ENCODE measurements around the gene SLC22A2. TPM values are rescaled to one million over a fixed set of nuclear protein-coding genes. Genes with fewer than 3 reads are reported as not detected.

The SLC22A2 gene
- total and polyA plus RNA-seq, 9 of the 15 experiments (the other 6 are each of a cell fraction or from before 2014, with no cell fraction given) = not detected

DNA sequence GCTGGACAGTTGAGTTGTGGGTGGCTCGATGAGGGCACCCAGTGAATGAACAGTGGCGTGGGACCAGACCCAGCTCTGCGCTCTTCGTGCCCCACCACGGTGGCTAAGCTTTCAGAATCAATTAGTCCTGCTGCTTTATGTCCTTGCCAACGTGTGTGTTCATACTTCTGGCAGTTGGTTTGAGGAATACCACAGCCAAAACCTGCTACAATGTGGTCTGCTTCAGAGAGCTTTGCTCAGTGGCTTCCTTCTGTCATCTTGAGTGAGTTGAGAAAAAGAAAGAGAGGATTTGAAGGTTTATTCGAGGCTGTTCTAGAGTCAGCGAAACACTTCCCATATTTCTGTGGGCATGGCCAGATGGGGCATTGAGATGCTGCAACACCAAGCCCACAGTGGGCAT, 39.5 kb upstream of the SLC22A2 start:
- in situ Hi-C loops (cut with MboI) = no loop called here
- POLR2A ChIA-PET = no interaction called here
- H3K36me3 ChIP-seq (ENCODE audit: control insufficient read depth, insufficient read depth, low read length) = no peaks in the 10 kb centered on the region
- TF ChIP-seq, protein P1, sequence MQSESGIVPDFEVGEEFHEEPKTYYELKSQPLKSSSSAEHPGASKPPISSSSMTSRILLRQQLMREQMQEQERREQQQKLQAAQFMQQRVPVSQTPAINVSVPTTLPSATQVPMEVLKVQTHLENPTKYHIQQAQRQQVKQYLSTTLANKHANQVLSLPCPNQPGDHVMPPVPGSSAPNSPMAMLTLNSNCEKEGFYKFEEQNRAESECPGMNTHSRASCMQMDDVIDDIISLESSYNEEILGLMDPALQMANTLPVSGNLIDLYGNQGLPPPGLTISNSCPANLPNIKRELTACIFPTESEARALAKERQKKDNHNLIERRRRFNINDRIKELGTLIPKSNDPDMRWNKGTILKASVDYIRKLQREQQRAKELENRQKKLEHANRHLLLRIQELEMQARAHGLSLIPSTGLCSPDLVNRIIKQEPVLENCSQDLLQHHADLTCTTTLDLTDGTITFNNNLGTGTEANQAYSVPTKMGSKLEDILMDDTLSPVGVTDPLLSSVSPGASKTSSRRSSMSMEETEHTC (IDR thresholded peaks at IDR 0.05) = no peak
- TF ChIP-seq, protein P2, sequence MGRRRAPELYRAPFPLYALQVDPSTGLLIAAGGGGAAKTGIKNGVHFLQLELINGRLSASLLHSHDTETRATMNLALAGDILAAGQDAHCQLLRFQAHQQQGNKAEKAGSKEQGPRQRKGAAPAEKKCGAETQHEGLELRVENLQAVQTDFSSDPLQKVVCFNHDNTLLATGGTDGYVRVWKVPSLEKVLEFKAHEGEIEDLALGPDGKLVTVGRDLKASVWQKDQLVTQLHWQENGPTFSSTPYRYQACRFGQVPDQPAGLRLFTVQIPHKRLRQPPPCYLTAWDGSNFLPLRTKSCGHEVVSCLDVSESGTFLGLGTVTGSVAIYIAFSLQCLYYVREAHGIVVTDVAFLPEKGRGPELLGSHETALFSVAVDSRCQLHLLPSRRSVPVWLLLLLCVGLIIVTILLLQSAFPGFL (CRISPR knock-in tag; IDR thresholded peaks at IDR 0.05) = no peak
- no peak for TF ChIP-seq SAFB2 (IDR thresholded peaks at IDR 0.05; ENCODE audit: borderline replicate concordance, low read depth, low read length, severe bottlenecking)
- TF ChIP-seq, protein P3, sequence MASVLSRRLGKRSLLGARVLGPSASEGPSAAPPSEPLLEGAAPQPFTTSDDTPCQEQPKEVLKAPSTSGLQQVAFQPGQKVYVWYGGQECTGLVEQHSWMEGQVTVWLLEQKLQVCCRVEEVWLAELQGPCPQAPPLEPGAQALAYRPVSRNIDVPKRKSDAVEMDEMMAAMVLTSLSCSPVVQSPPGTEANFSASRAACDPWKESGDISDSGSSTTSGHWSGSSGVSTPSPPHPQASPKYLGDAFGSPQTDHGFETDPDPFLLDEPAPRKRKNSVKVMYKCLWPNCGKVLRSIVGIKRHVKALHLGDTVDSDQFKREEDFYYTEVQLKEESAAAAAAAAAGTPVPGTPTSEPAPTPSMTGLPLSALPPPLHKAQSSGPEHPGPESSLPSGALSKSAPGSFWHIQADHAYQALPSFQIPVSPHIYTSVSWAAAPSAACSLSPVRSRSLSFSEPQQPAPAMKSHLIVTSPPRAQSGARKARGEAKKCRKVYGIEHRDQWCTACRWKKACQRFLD (CRISPR knock-in tag; IDR thresholded peaks at IDR 0.05) = no peak
- TF ChIP-seq ZNF311 (CRISPR knock-in tag; IDR thresholded peaks at IDR 0.05) = no peak
- no peak for TF ChIP-seq ESRRA (IDR thresholded peaks at IDR 0.05; ENCODE audit: borderline replicate concordance, low read depth)
- no peaks in the 10 kb centered on the region for H4K20me1 ChIP-seq (replicated peaks; ENCODE audit: control insufficient read depth, insufficient read depth, low read length)
- CTCF ChIA-PET (ENCODE audit: low intra/inter-chr PET ratio) = no interaction called here
- no peak overlapping the region for H3K9ac ChIP-seq (ENCODE audit: insufficient read depth in 1 of 2, low read depth in 2 of 2, low read length in 2 of 2)
- H3K79me2 ChIP-seq (ENCODE audit: control insufficient read depth, insufficient read depth, low read length) = no peaks in the 10 kb centered on the region
- no peak overlapping the region for H3K4me3 ChIP-seq
- DNase-seq (ENCODE audit: extremely low read depth in 1 of 4, low spot score in 3 of 4) (no peak), ATAC-seq (no peak), FAIRE-seq (no peak)
- intact Hi-C loops (cut with micrococcal nuclease) = no loop called here
- no peak overlapping the region for H3K4me2 ChIP-seq (ENCODE audit: insufficient read depth, low read length)
- peaks cover 0 to 4% of the 10 kb centered on the region in 2 experiments; a peak in 2 of 5 replicates for H3K4me1 ChIP-seq (replicated peaks in 1 of 2; ENCODE audit: control insufficient read depth in 2 of 2, insufficient read depth in 2 of 2, low read length in 2 of 2)
- WGBS (ENCODE audit: insufficient coverage, low coverage, missing lambda C conversion rate) = under 1% methylated on average over 8 of the region's 8 CpGs
- BruUV-seq (replicated peaks) = no TSS peak
- H3K9me1 ChIP-seq (ENCODE audit: control insufficient read depth, insufficient read depth, low read length) = no peaks in the 10 kb centered on the region
- peaks cover 5 to 14% of the 10 kb centered on the region in 2 experiments; a peak in 3 of 5 replicates for H3K27me3 ChIP-seq (ENCODE audit: control insufficient read depth in 2 of 2, insufficient read depth in 2 of 2, low read length in 2 of 2)
- H3K9me3 ChIP-seq (replicated peaks; ENCODE audit: control insufficient read depth, insufficient read depth, low read depth, low read length) = 0 out of 2 replicates have a peak, but pooled peaks cover 4% of the 10 kb centered on the region
- H2AFZ ChIP-seq (ENCODE audit: low read depth, low read length) = no peak overlapping the region
- no peak overlapping the region for H3K27ac ChIP-seq (ENCODE audit: extremely low read depth, low read depth, low read length)

All from K562 (cell line).